RWPE2 (cell line): ENCODE data around the gene MLPH.

ENCODE experiments used
- ATAC-seq: fragments of 200-7000 bp; cut with Tn5 transposase; 3 replicates; pipeline ENCODE4 v1.9.1; 2021; ENCODE audit warnings: low read depth
- DNase-seq: peaks from one replicate; pipeline ENCODE4 v3.0.0-alpha.2; 2020; ENCODE audit warnings: low spot score
- H3K27ac ChIP-seq: fragments of 450-650 bp; 2 replicates; pipeline ENCODE4 v1.5.1; 2017; ENCODE audit warnings: mild to moderate bottlenecking; ENCODE audit not compliant: poor library complexity, severe bottlenecking
- H3K27me3 ChIP-seq: fragments of 250-450 bp; sonication (Bioruptor Pico); 2 replicates; pipeline ENCODE4 v1.5.1; 2021; ENCODE audit warnings: mild to moderate bottlenecking, moderate library complexity; ENCODE audit not compliant: insufficient read depth, poor library complexity, severe bottlenecking
- H3K36me3 ChIP-seq: fragments of 250-450 bp; sonication (Bioruptor Pico); 2 replicates; pipeline ENCODE4 v1.5.1; 2020; ENCODE audit warnings: low read depth, mild to moderate bottlenecking, moderate library complexity
- H3K4me1 ChIP-seq: fragments of 250-450 bp; sonication (Bioruptor Pico); 2 replicates; pipeline ENCODE4 v1.5.1; 2021; ENCODE audit warnings: mild to moderate bottlenecking, moderate library complexity; ENCODE audit not compliant: insufficient read depth, poor library complexity, severe bottlenecking
- H3K4me3 ChIP-seq: fragments of 250-450 bp; sonication (Bioruptor Pico); 2 replicates; pipeline ENCODE4 v1.5.1; 2021; ENCODE audit warnings: mild to moderate bottlenecking, moderate library complexity; ENCODE audit not compliant: severe bottlenecking
- H3K9me3 ChIP-seq: fragments of 250-450 bp; sonication (Bioruptor Pico); 2 replicates; pipeline ENCODE4 v1.5.1; 2021; ENCODE audit warnings: mild to moderate bottlenecking, moderate library complexity; ENCODE audit not compliant: severe bottlenecking
- CTCF ChIP-seq: fragments of 450-650 bp; IDR thresholded peaks from one replicate; pipeline ENCODE4 v1.5.1; 2017; ENCODE audit warnings: mild to moderate bottlenecking, moderate library complexity; ENCODE audit not compliant: poor library complexity, severe bottlenecking

MLPH gene

GRCh38 chr2:237567276-237568029, 80.4 kb downstream of the MLPH start:
- Histone ChIP-seq H3K4me1 (peaks cover 3% of the 10 kb centered on the region), H3K27me3 (no peaks in the 10 kb centered on the region), H3K27ac (no peak overlapping the region), H3K4me3 (no peak overlapping the region), H3K36me3 (no peaks in the 10 kb centered on the region), H3K9me3 (no peaks in the 10 kb centered on the region)
- ATAC-seq (no peak), DNase-seq (no peak)
- TF ChIP-seq CTCF = no peak

GRCh38 chr2:237568121-237568660, 81.1 kb downstream of the MLPH start:
- ATAC-seq = no peak

GRCh38 chr2:237569041-237569440, 82.0 kb downstream of the MLPH start:
- Histone ChIP-seq H3K27ac (no peak overlapping the region), H3K27me3 (no peaks in the 10 kb centered on the region), H3K9me3 (no peaks in the 10 kb centered on the region), H3K36me3 (no peaks in the 10 kb centered on the region), H3K4me3 (no peak overlapping the region), H3K4me1 (peaks cover 5% of the 10 kb centered on the region)
- DNase-seq (no peak), ATAC-seq (no peak)
- no peak for TF ChIP-seq CTCF

More at GRCh38 chr2:237568121-237568660, 81.1 kb downstream of the MLPH start:
- H3K4me3 ChIP-seq = no peak overlapping the region
- peaks cover 5% of the 10 kb centered on the region for H3K4me1 ChIP-seq
- TF ChIP-seq CTCF = no peak
- H3K9me3 ChIP-seq = no peaks in the 10 kb centered on the region
- H3K27ac ChIP-seq = no peak overlapping the region
- DNase-seq = no peak
- H3K36me3 ChIP-seq = no peaks in the 10 kb centered on the region
- H3K27me3 ChIP-seq = no peaks in the 10 kb centered on the region

- Histone ChIP-seq H3K4me3 (no peak overlapping the region), H3K36me3 (no peaks in the 10 kb centered on the region), H3K27ac (no peak overlapping the region), H3K27me3 (no peaks in the 10 kb centered on the region), H3K4me1 (peaks cover 10% of the 10 kb centered on the region), H3K9me3 (no peaks in the 10 kb centered on the region)
- ATAC-seq (no peak), DNase-seq (no peak)
- no peak for TF ChIP-seq CTCF
These were observed 82.8 kb downstream of the MLPH start for GRCh38 chr2:237569896-237570295.

GRCh38 chr2:237570776-237571335, 83.8 kb downstream of the MLPH start:
- DNase-seq (no peak), ATAC-seq (no peak)
- TF ChIP-seq CTCF = no peak
- Histone ChIP-seq H3K36me3 (no peaks in the 10 kb centered on the region), H3K4me1 (peaks cover 18% of the 10 kb centered on the region), H3K9me3 (no peaks in the 10 kb centered on the region), H3K27ac (no peak overlapping the region), H3K27me3 (no peaks in the 10 kb centered on the region), H3K4me3 (no peak overlapping the region)
